Mesenchymal stem cell (in vitro differentiated cells and primary cell): ENCODE results near the gene KRTAP10-12.

Experiments used
- DNase-seq: peaks from one replicate; pipeline ENCODE4 v3.0.0-alpha.2; 2013
- H2AFZ ChIP-seq: one replicate; pipeline ENCODE4 v1.6.1; 2013; ENCODE audit warnings: low read depth, mild to moderate bottlenecking, control low read depth, inconsistent platforms, low read length, moderate library complexity
- H2AK5ac ChIP-seq: 2 replicates; pipeline ENCODE4 v1.6.1; 2013; ENCODE audit warnings: low read length, moderate library complexity, mild to moderate bottlenecking, inconsistent platforms; ENCODE audit not compliant: severe bottlenecking
- H2BK120ac ChIP-seq: one replicate; pipeline ENCODE4 v1.6.1; 2013; ENCODE audit warnings: low read depth, mild to moderate bottlenecking, inconsistent platforms, low read length, moderate library complexity
- H2BK12ac ChIP-seq, 2 experiments: one replicate each; pipeline ENCODE4 v1.6.1; 2013; ENCODE audit warnings: inconsistent platforms in 2 of 2, low read length in 2 of 2, mild to moderate bottlenecking in 2 of 2, moderate library complexity in 2 of 2, control low read depth in 1 of 2
- H2BK15ac ChIP-seq: one replicate; pipeline ENCODE4 v1.6.1; 2013; ENCODE audit warnings: mild to moderate bottlenecking, low read depth, inconsistent platforms; ENCODE audit not compliant: poor library complexity, severe bottlenecking
- H2BK5ac ChIP-seq: 2 replicates; pipeline ENCODE4 v1.6.1; 2013; ENCODE audit warnings: low read depth, mild to moderate bottlenecking, low read length, control low read depth, inconsistent platforms; ENCODE audit not compliant: poor library complexity, severe bottlenecking
- H3K14ac ChIP-seq, 2 experiments: one replicate each; pipeline ENCODE4 v1.6.1; 2013; ENCODE audit warnings: inconsistent platforms in 2 of 2, low read length in 2 of 2, control low read depth in 1 of 2, mild to moderate bottlenecking in 1 of 2, moderate library complexity in 1 of 2
- H3K18ac ChIP-seq, 2 experiments: one replicate each; pipeline ENCODE4 v1.6.1; 2013; ENCODE audit warnings: inconsistent platforms in 2 of 2, low read length in 2 of 2, control low read depth in 1 of 2, low read depth in 1 of 2, mild to moderate bottlenecking in 1 of 2
- H3K23ac ChIP-seq, 2 experiments: one replicate each; pipeline ENCODE4 v1.6.1; 2013; ENCODE audit warnings: inconsistent platforms in 2 of 2, low read length in 2 of 2, mild to moderate bottlenecking in 2 of 2, moderate library complexity in 2 of 2, control low read depth in 1 of 2
- H3K27ac ChIP-seq: 2 replicates; pipeline ENCODE4 v1.5.1; 2013; ENCODE audit warnings: mild to moderate bottlenecking, moderate library complexity, low read length, control low read depth, inconsistent platforms; ENCODE audit not compliant: poor library complexity, severe bottlenecking
- H3K27me3 ChIP-seq, 2 experiments: 2 replicates each; pipeline versions ENCODE4 v1.6.1 to v1.7.0; 2013; ENCODE audit warnings: low read length in 2 of 2, mild to moderate bottlenecking in 2 of 2, moderate library complexity in 2 of 2, control low read depth in 1 of 2, inconsistent platforms in 1 of 2; ENCODE audit not compliant: control insufficient read depth in 1 of 2, insufficient read depth in 1 of 2
- H3K36me3 ChIP-seq, 2 experiments: 2 replicates each; pipeline versions ENCODE4 v1.6.1 to v1.7.0; 2013; ENCODE audit warnings: low read length in 2 of 2, control low read depth in 1 of 2, inconsistent platforms in 1 of 2, low read depth in 1 of 2, mild to moderate bottlenecking in 1 of 2; ENCODE audit not compliant: insufficient read depth in 2 of 2, control insufficient read depth in 1 of 2
- H3K4ac ChIP-seq, 2 experiments: one replicate each; pipeline ENCODE4 v1.6.1; 2013; ENCODE audit warnings: inconsistent platforms in 2 of 2, low read length in 2 of 2, mild to moderate bottlenecking in 2 of 2, moderate library complexity in 2 of 2, control low read depth in 1 of 2, low read depth in 1 of 2
- H3K4me1 ChIP-seq: 2 replicates; pipeline ENCODE4 v1.6.1; 2013; ENCODE audit warnings: low read depth, low read length, control low read depth; ENCODE audit not compliant: control insufficient read depth, insufficient read depth
- H3K4me2 ChIP-seq: 2 replicates; pipeline ENCODE4 v1.6.1; 2013; ENCODE audit warnings: low read length, mild to moderate bottlenecking, inconsistent platforms; ENCODE audit not compliant: poor library complexity, severe bottlenecking
- H3K4me3 ChIP-seq, 2 experiments: 2 replicates each; pipeline versions ENCODE4 v1.5.1 to v1.7.0; 2013; ENCODE audit warnings: low read length in 2 of 2, mild to moderate bottlenecking in 2 of 2, control low read depth in 1 of 2, low read depth in 1 of 2; ENCODE audit not compliant: insufficient read depth in 1 of 2
- H3K79me1 ChIP-seq: replicated peaks from 2 replicates; pipeline ENCODE4 v1.6.1; 2013; ENCODE audit warnings: mild to moderate bottlenecking, control low read depth, low read length, inconsistent platforms; ENCODE audit not compliant: poor library complexity, severe bottlenecking
- H3K9ac ChIP-seq: 2 replicates; pipeline ENCODE4 v1.7.0; 2013; ENCODE audit warnings: mild to moderate bottlenecking, low read length, moderate library complexity
- H3K9me3 ChIP-seq: 2 replicates; pipeline ENCODE4 v1.7.0; 2013; ENCODE audit warnings: mild to moderate bottlenecking, low read length; ENCODE audit not compliant: control insufficient read depth
- H4K8ac ChIP-seq: one replicate; pipeline ENCODE4 v1.6.1; 2013; ENCODE audit warnings: inconsistent platforms, mild to moderate bottlenecking, low read length, moderate library complexity
- H4K91ac ChIP-seq: one replicate; pipeline ENCODE4 v1.6.1; 2013; ENCODE audit warnings: mild to moderate bottlenecking, low read length, inconsistent platforms
- WGBS: methylation state at CpG from one replicate; pipeline ENCODE4 v1.1.7; 2013; ENCODE audit warnings: mixed read lengths; 5-methylcytosine and 5-hydroxymethylcytosine counted together

Gene KRTAP10-12

DNA sequence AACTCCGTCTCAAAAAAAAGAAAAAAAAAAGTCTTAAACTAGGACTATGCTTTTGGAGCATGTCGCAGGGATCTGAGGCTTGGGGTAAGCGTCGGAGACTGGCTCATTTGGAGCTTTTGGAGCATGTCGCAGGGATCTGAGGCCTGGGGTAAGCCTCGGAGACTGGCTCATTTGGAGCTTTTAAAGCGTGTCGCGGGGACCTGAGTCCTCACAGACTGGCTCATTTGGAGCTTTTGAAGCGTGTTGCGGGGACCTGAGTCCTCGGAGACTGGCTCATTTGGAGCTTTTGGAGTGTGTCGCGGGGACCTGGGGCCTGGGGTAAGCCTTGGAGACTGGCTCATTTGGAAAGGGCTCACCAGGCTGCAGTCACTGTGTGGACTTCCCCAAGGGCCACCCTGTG lies 28.0 kb downstream of the KRTAP10-12 start:
- Histone ChIP-seq H3K79me1 (no peaks in the 10 kb centered on the region), H4K91ac (no peak overlapping the region), H2BK120ac (no peak overlapping the region), H3K14ac (no peak overlapping the region), H3K9me3 (no peaks in the 10 kb centered on the region), H3K9ac (no peak overlapping the region), H2AFZ (no peak overlapping the region), H2BK12ac (no peak overlapping the region), H3K4me3 (no peak overlapping the region), H3K4me2 (no peak overlapping the region), H4K8ac (no peak overlapping the region), H2BK15ac (no peak overlapping the region), H3K4me1 (no peaks in the 10 kb centered on the region), H2AK5ac (no peak overlapping the region), H3K36me3 (no peaks in the 10 kb centered on the region), H3K27ac (no peak overlapping the region), H3K27me3 (peaks cover 54 to 65% of the 10 kb centered on the region in 2 experiments), H2BK5ac (no peak overlapping the region), H3K4ac (no peak overlapping the region), H3K18ac (no peak overlapping the region), H3K23ac (no peak overlapping the region)
- DNase-seq: no peak
- 85% methylated on average over 14 of the region's 14 CpGs for WGBS

DNA sequence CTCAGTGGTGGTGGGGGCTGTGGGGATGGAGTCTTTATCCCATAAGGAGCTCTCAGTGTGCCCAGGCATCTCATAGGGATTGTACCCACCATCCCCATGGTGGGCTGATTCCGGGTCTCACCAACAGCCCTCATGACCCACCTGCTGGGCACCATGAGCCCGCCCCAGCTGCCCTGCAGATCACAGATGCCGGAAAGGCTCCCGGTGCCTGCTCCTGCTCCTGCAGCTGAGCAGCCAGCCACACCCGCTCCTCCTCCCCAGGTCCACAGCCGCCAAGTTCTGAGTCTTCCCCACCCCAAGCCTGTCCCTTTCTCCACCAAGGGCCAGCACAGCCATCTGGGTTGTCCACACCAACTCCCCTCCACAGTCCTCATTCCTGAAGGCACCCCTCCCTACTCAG lies 29.9 kb downstream of the KRTAP10-12 start:
- Histone ChIP-seq H3K79me1 (no peaks in the 10 kb centered on the region), H4K91ac (no peak overlapping the region), H4K8ac (no peak overlapping the region), H2AK5ac (no peak overlapping the region), H3K36me3 (no peaks in the 10 kb centered on the region), H2AFZ (no peak overlapping the region), H3K18ac (no peak overlapping the region), H3K27me3 (peaks cover 54 to 72% of the 10 kb centered on the region in 2 experiments), H3K4me2 (no peak overlapping the region), H3K9ac (no peak overlapping the region), H2BK120ac (no peak overlapping the region), H3K4ac (no peak overlapping the region), H2BK5ac (no peak overlapping the region), H2BK12ac (no peak overlapping the region), H3K27ac (no peak overlapping the region), H3K14ac (no peak overlapping the region), H3K23ac (no peak overlapping the region), H3K4me1 (no peaks in the 10 kb centered on the region), H3K4me3 (no peak overlapping the region), H3K9me3 (no peaks in the 10 kb centered on the region), H2BK15ac (no peak overlapping the region)
- DNase-seq: no peak
- 81% methylated on average over 6 of the region's 6 CpGs for WGBS

DNA sequence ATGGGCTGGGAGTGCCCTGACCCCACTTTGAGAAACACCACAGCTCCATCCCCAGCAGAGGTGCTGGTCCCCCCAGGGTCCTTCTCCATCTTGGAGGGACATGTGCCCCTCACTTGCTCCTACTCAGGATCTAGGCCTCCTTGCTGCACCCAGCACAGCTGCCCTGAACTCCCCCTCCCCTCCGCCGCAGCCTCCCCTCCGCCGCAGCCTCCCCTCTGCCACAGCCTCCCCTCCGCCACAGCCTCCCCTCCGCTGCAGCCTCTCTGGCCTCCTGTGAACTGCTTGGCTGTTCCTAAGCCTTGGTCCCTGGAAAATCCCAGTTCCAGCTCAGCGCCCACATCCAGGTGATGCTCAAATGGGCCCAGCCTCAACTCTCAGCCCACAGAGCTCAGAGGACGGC lies 30.3 kb downstream of the KRTAP10-12 start:
- Histone ChIP-seq H4K8ac (no peak overlapping the region), H3K4ac (no peak overlapping the region), H3K27ac (no peak overlapping the region), H3K18ac (no peak overlapping the region), H3K79me1 (no peaks in the 10 kb centered on the region), H2BK5ac (no peak overlapping the region), H3K4me3 (no peak overlapping the region), H2AFZ (no peak overlapping the region), H3K27me3 (peaks cover 54 to 77% of the 10 kb centered on the region in 2 experiments), H2BK120ac (no peak overlapping the region), H2BK12ac (no peak overlapping the region), H2AK5ac (no peak overlapping the region), H3K36me3 (no peaks in the 10 kb centered on the region), H2BK15ac (no peak overlapping the region), H3K9me3 (no peaks in the 10 kb centered on the region), H3K4me1 (no peaks in the 10 kb centered on the region), H3K4me2 (no peak overlapping the region), H4K91ac (no peak overlapping the region), H3K9ac (no peak overlapping the region), H3K14ac (no peak overlapping the region), H3K23ac (no peak overlapping the region)
- no peak for DNase-seq
- 90% methylated on average over 8 of the region's 8 CpGs for WGBS

DNA sequence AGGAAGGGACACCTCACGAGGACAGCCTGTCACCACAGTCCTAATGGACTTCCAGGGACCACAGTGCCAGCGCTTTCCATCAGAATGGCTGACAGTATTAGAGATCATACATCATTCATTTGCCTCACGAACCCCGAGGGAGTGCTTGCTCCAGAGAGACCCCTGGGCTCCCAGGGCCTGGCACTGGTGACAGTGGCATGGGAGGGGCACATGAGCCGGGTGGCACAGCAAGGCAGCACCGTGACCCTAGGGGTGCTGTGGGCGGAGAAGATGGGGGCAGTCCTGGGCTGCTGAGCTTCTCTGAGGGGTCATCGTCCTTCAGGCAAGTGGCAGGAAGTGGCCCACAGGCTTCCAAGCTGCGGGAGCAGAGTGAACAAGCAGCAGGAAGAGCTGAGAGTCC lies 30.8 kb downstream of the KRTAP10-12 start:
- no peak overlapping the region for H3K14ac ChIP-seq
- H3K36me3 ChIP-seq: no peaks in the 10 kb centered on the region
- no peak overlapping the region for H2BK5ac ChIP-seq
- H2AFZ ChIP-seq: no peak overlapping the region
- H3K18ac ChIP-seq: no peak overlapping the region
- 77% methylated on average over 9 of the region's 9 CpGs for WGBS
- H3K23ac ChIP-seq: no peak overlapping the region
- H3K4me3 ChIP-seq: no peak overlapping the region
- H3K4me1 ChIP-seq: no peaks in the 10 kb centered on the region
- no peak overlapping the region for H3K4ac ChIP-seq
- peaks cover 52 to 79% of the 10 kb centered on the region in 2 experiments for H3K27me3 ChIP-seq
- no peak overlapping the region for H2BK15ac ChIP-seq
- H3K27ac ChIP-seq: no peak overlapping the region
- no peak overlapping the region for H4K8ac ChIP-seq
- H3K9ac ChIP-seq: no peak overlapping the region
- H2AK5ac ChIP-seq: no peak overlapping the region
- H3K4me2 ChIP-seq: no peak overlapping the region
- H2BK120ac ChIP-seq: no peak overlapping the region
- H2BK12ac ChIP-seq: no peak overlapping the region
- no peak overlapping the region for H4K91ac ChIP-seq
- DNase-seq: no peak
- no peaks in the 10 kb centered on the region for H3K9me3 ChIP-seq
- H3K79me1 ChIP-seq: no peaks in the 10 kb centered on the region
